ENCODE results near the gene ABHD12. TPM values are rescaled to one million over a fixed set of nuclear protein-coding genes. Genes with fewer than 3 reads are reported as not detected.

ABHD12 gene
- total and polyA plus RNA-seq, 10 of the 15 experiments (the other 5 are each of a cell fraction or from before 2014, with no cell fraction given) = 1.5 to 61.8 (median 26.7) TPM

DNA sequence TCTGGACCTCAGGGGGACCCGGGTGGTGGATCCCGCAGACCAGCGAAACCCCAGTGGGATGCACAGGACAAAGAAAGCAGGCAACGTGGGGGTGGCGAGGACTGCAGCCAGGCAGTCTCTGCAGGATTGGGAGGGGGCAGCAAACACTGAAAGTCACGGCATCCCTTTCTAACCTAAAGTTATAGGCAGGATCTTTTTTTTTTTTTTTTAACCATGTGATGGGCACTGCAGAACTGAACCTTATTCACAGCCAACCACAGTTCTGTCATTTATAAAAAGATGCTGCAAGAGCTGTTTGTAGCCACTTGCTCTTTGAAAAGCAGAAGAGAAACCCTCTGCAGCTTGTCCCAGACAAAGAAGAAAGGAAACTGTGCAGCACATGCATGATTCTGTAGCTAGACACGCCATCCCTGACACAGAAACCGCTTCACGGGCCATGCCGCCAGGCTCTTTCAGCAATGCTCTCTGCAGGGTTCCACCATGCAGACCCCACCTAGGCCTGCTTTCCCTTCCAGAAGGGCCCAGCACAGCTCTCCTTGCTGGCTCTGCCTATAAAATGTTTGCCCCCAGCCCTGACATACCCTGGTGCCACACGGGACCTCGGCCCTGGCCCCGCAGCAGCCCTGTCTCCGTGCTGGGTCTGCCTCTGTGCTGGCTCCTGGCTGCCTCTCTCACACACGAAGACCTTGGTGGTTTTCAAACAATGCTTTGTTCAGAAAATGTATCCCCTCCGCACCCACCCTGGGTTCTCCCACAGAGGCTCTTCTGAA, 72.0 kb downstream of the ABHD12 start (continued):
- TF ChIP-seq MAX (IDR thresholded peaks at IDR 0.05; ENCODE audit: low read depth, low read length) = peak; percentile 86; the same call in 1 of the 2 replicates

DNA sequence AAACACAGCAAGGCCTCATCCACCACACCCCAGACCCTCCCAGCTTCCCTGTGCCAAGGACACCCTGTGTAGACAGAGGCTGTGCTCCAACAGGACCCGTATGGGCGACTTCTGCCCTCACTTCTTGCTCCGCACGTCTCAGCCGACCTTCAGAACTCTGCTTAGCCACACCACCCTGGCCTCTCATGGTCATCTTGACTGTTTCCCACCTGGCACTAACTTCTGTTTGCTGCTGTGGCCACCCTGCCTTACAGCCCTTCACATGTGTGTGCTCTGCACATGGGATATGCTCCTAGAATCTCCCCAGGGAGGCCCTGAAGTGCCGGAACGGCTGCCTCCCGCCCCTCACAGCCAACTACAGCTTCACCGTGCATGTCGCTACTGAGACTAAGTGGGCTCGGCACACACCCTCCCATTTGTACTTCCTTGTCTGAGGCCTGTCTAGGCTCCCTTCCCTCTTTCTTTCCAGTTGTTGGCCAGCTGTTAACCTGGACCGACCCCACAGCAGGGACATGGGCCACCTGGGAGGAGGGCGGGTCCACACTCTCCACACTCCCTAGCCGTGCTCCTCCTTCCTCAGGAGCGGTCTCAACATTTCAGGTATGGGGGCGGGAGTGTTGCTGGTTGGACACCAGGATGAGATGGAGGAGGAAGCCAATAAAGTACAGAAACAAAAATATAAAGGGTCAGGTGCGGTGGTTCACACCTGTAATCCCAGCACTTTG, 73.1 kb downstream of the ABHD12 start:
- Histone ChIP-seq H3K36me3 (ENCODE audit: control insufficient read depth in 2 of 2, insufficient read depth in 2 of 2, low read length in 1 of 2) (peaks cover 16 to 19% of the 10 kb centered on the region in 2 experiments), H3K9ac (ENCODE audit: control insufficient read depth, insufficient read depth, low read length) (peak overlapping the region; percentile 8), H3K4me1 (ENCODE audit: control insufficient read depth, insufficient read depth, low read length) (peaks cover 38% of the 10 kb centered on the region), H3K9me3 (replicated peaks; ENCODE audit: control insufficient read depth, insufficient read depth, low read length) (no peaks in the 10 kb centered on the region), H4K20me1 (ENCODE audit: control insufficient read depth, insufficient read depth) (no peaks in the 10 kb centered on the region), H2AFZ (ENCODE audit: control insufficient read depth, low read depth, low read length) (no peak overlapping the region), H3K27ac (ENCODE audit: control insufficient read depth, insufficient read depth) (peak overlapping the region; percentile 77), H3K79me2 (ENCODE audit: control insufficient read depth, insufficient read depth, low read length) (peaks cover 13% of the 10 kb centered on the region), H3K27me3 (replicated peaks in 1 of 2; ENCODE audit: control insufficient read depth in 2 of 2, insufficient read depth in 2 of 2, low read length in 1 of 2) (no peaks in the 10 kb centered on the region), H3K4me2 (ENCODE audit: control insufficient read depth, insufficient read depth) (peak overlapping the region; percentile 85), H3K4me3 (no peak overlapping the region)
- RAD21 ChIA-PET (ENCODE audit: unreplicated experiment) = interaction anchor here (1.7 to 2.2 kb wide), 2 partner anchors 8 to 76 kb away, joined by 3 to 11 read pairs; no protein-coding TSS in a partner anchor
- no peak for DNase-seq (ENCODE audit: low read depth, low spot score)
- intact Hi-C loops (cut with micrococcal nuclease; ENCODE audit: unreplicated experiment) = loop anchor here (2.0 to 10.0 kb wide), 2 partner anchors 73 to 307 kb away; partner anchors contain the start of genes ABHD12 and NANP
- FAIRE-seq = no peak
- no peak for TF ChIP-seq POLR2A (IDR thresholded peaks at IDR 0.05; ENCODE audit: low read depth, low read length)
- CTCF ChIA-PET = no interaction called here
- BruUV-seq (replicated peaks) = TSS peak; percentile 21
- SMC1A ChIA-PET (ENCODE audit: uncharacterized antibody, unreplicated experiment) = interaction anchor here (5.1 kb wide), 1 partner anchor 81 kb away, joined by 23 read pairs; no protein-coding TSS in a partner anchor
- POLR2A ChIA-PET = interaction anchor here (1.3 kb wide), 1 partner anchor 20 kb away, joined by 6 read pairs; no protein-coding TSS in a partner anchor
- 97% methylated on average over 17 of the region's 17 CpGs for WGBS (ENCODE audit: insufficient coverage, insufficient replicate concordance, low lambda C conversion rate, missing lambda C conversion rate)
- in situ Hi-C loops (cut with MboI) = no loop called here
- no peak for ATAC-seq
